Heart right ventricle (tissue), 16 donors: ENCODE data around the gene ASCL5. TPM values are rescaled to one million over a fixed set of nuclear protein-coding genes. Genes with fewer than 3 reads are reported as not detected.

Source experiments
- ATAC-seq, 8 donors: fragments of 200-7000 bp; cut with Tn5 transposase; one replicate each; pipeline ENCODE4 v1.9.1; 2020; ENCODE audit warnings: mild to moderate bottlenecking in 8 of 8, moderate library complexity in 8 of 8, moderate number of reproducible peaks in 1 of 8
- DNase-seq, 2 donors: peaks; one replicate each; pipeline ENCODE4 v3.0.0-alpha.2; 2020
- H3K27ac ChIP-seq, 10 donors: fragments of 200-600 bp; sonication (generic) in 2 of 10; one replicate each; pipeline versions ENCODE4 v1.5.0 to v1.8.0; 2020 to 2022; ENCODE audit warnings: mild to moderate bottlenecking in 3 of 10
- H3K27me3 ChIP-seq, 7 donors: fragments of 200-600 bp; one replicate each; pipeline ENCODE4 v1.8.0; 2021 to 2022; ENCODE audit warnings: mild to moderate bottlenecking in 2 of 7
- H3K36me3 ChIP-seq, 9 donors: fragments of 200-600 bp; sonication (generic) in 1 of 9; one replicate each; pipeline versions ENCODE4 v1.5.0 to v1.8.0; 2020 to 2022; ENCODE audit warnings: mild to moderate bottlenecking in 2 of 9
- H3K4me1 ChIP-seq, 9 donors: fragments of 200-600 bp; sonication (generic) in 1 of 9; one replicate each; pipeline versions ENCODE4 v1.5.0 to v1.8.0; 2020 to 2022; ENCODE audit warnings: mild to moderate bottlenecking in 4 of 9
- H3K4me3 ChIP-seq, 10 donors: fragments of 200-600 bp; sonication (generic) in 2 of 10; one replicate each; pipeline versions ENCODE4 v1.5.0 to v1.8.0; 2020 to 2022; ENCODE audit warnings: mild to moderate bottlenecking in 7 of 10, moderate library complexity in 2 of 10
- H3K9me3 ChIP-seq, 11 donors: fragments of 200-600 bp in 10 of 11; sonication (generic) in 2 of 11; one replicate each; pipeline versions ENCODE4 v1.5.0 to v1.8.0; 2013 to 2022; ENCODE audit warnings: mild to moderate bottlenecking in 2 of 11, control low read depth in 1 of 11, moderate library complexity in 1 of 11
- WGBS, 2 donors: extraction: QIAGEN DNeasy Blood & Tissue Kit; methylation state at CpG; one replicate each; pipeline ENCODE4 v1.1.7; 2013; ENCODE audit warnings: inconsistent platforms in 1 of 2; 5-methylcytosine and 5-hydroxymethylcytosine counted together
- intact Hi-C, 10 donors: fragments of 100-400 bp; cut with DNase I; formaldehyde crosslinking; loops; one replicate each; pipeline versions ENCODE4 v1.11.1 to v1.14.2; 2022
- polyA plus RNA-seq, 2 donors: library from polyadenylated mRNA; stranded (reverse); fragments of 200-250 nt; gene quantifications; one replicate each; pipeline ENCODE4 v1.2.3, GENCODE V29; 2013
- total RNA-seq, 10 donors: library from RNA; stranded (reverse); fragmentation: NEBNext Ultra II Directional in 3 of 10; extraction: Animal tissue kit (Norgen Biotek cat#: 25700) in 3 of 10; gene quantifications; one replicate each; pipeline versions ENCODE4 v1.2.1 to v1.2.4, GENCODE V29; 2021 to 2023
- TF ChIP-seq, protein P1 (sequence below), 9 donors: fragments of 200-600 bp; sonication (generic) in 2 of 9; IDR thresholded peaks; one replicate each; pipeline versions ENCODE4 v1.5.0 to v1.8.0; 2021 to 2022; ENCODE audit warnings: antibody characterized with exemption in 9 of 9, mild to moderate bottlenecking in 5 of 9, moderate library complexity in 1 of 9
- donor health status: Arrhythmogenic right ventricular cardiomyopathy.
- donor health status: ischemic (EF 13 %, LVEDD 7.1; RV severe dilation, severe dysfunction).
- donor health status: healthy with polysubstance abuse.
- donor health status: DM: no; HTN: yes; CAD: no.
- donor health status: DM: no; HTN: no; CAD: no.
- donor health status: ischemic (EF 25% LVEDD 6.9; RV normal size, moderate dysfunction).
- donor health status: ischemic (EF 25% LVEDD 5.7; RV mildly dilated, moderate dysfunction).
- donor health status: healthy.
- donor health status: DM: yes; HTN: yes; CAD: no.
- donor health status: Ischemic cardiomyopathy.
- donor health status: ischemic (EF 35%, LVEDD 5.7; RV mildly dilated, moderate dysfunction).
- donor health status: nonischemic (EF 11% LVEDD 7.7; RV severe dilation, severe dysfunction).
- donor health status: DM: yes; HTN: yes; CAD: no.
- donor health status: PGD.
- donor health status: ischemic (EF 29% LVEDD 5.4; RV normal size, mild dysfunction).
- donor health status: nonischemic (EF 23%, LVEDD 6.1; RV moderate dilation, normal function).

Gene ASCL5
- total and polyA plus RNA-seq, 12 donors: not detected

DNA sequence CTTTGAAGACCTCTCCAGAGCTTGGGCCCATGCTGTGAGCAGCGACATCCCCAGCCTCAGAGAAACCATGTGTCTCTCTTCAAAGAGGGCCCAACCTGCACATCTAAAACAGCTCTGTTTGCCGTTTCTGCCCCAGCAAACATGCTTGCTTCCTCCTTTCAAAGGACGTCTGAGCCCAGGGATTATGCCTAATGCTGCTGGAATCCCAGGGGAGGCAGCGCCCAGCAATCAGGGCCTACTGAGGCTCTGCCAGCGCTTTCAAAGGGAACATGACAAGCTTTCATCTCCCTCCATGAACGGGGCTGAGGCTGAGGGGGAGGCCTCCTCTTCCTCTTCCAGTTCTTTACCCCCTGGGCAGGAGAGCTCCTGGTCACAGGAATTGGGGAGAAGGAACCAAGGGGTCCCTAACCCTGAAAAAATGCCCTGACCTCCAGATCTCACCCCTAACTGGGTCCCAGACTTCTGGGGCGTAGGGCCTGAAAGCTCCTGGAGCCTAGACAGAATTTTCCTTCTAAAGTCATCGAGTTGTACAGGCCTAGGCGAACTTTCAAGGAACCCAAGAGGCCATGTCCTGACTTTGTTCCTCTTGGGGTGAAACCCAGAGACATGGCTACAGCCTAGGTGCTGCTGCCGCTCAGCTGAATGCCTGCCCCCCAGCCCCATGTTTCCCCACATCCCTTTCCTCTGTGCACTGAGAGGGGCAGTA is 13.4 kb upstream of the ASCL5 start:
- no peak overlapping the region for H3K4me3 ChIP-seq
- peaks cover 0 to 19% (median 5%) of the 10 kb centered on the region in 9 donors for H3K4me1 ChIP-seq
- no peaks in the 10 kb centered on the region for H3K27me3 ChIP-seq
- no peak for DNase-seq
- intact Hi-C loops: loop anchor here in 1 of 10 donors (10.0 kb wide), 1 partner anchor 84 kb away; no protein-coding TSS in a partner anchor
- WGBS, 2 donors: 90 to 92% methylated on average over 10 of the region's 10 CpGs
- H3K27ac ChIP-seq: no peak overlapping the region
- ATAC-seq: no peak
- TF ChIP-seq, protein P1, sequence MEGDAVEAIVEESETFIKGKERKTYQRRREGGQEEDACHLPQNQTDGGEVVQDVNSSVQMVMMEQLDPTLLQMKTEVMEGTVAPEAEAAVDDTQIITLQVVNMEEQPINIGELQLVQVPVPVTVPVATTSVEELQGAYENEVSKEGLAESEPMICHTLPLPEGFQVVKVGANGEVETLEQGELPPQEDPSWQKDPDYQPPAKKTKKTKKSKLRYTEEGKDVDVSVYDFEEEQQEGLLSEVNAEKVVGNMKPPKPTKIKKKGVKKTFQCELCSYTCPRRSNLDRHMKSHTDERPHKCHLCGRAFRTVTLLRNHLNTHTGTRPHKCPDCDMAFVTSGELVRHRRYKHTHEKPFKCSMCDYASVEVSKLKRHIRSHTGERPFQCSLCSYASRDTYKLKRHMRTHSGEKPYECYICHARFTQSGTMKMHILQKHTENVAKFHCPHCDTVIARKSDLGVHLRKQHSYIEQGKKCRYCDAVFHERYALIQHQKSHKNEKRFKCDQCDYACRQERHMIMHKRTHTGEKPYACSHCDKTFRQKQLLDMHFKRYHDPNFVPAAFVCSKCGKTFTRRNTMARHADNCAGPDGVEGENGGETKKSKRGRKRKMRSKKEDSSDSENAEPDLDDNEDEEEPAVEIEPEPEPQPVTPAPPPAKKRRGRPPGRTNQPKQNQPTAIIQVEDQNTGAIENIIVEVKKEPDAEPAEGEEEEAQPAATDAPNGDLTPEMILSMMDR (IDR thresholded peaks at IDR 0.05): no peak
- H3K36me3 ChIP-seq: peaks cover 0 to 90% (median 23%) of the 10 kb centered on the region in 9 donors
- H3K9me3 ChIP-seq: no peaks in the 10 kb centered on the region

DNA sequence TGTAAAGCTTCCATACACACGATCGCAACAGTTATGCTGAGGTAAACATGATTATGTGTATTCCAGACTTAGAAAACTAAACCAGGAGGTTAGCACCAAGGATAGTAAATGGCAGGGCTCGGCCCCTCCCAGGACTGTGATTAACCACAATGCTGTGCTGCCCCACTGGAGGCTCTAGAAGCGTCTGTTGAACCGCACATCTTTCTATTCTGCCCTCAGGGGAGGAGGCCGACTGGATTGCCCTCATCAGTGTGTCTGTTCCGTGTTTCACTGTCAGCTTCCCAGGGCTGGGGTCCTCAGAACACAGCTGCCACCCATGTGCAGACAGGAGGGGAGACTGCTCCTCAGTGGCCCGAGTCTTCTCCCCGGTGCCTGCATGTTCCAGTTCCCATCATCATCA is 12.8 kb upstream of the ASCL5 start:
- Histone ChIP-seq H3K9me3 (no peaks in the 10 kb centered on the region), H3K4me3 (no peak overlapping the region), H3K4me1 (peaks cover 0 to 19% (median 5%) of the 10 kb centered on the region in 9 donors), H3K27me3 (no peaks in the 10 kb centered on the region), H3K36me3 (peaks cover 0 to 90% (median 24%) of the 10 kb centered on the region in 9 donors), H3K27ac (no peak overlapping the region)
- WGBS, 2 donors: 95 to 96% methylated on average over 9 of the region's 9 CpGs
- DNase-seq (no peak), ATAC-seq (no peak)
- TF ChIP-seq, protein P1 (IDR thresholded peaks at IDR 0.05): no peak
- intact Hi-C loops: loop anchor here in 1 of 10 donors (10.0 kb wide), 1 partner anchor 85 kb away; no protein-coding TSS in a partner anchor

DNA sequence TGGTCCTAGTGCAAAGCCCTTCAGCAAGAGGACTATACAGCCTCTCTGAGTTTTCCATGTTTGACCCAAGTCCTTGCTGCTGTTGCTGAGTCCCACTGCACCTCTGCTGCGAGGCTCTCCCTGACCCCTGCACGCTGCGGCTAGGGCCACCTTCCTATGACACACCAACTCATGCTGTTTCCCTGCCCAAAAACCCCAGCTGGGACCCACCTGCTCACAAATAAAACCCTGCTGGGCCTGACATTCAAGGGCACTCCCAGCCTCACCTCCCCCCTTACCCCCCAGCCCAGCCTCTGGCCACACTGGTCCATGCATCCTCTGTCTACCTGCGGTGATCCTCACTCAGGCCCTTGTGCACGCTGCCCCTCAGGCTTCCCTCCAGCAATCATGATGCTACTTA is 12.3 kb upstream of the ASCL5 start:
- DNase-seq (no peak), ATAC-seq (no peak)
- Histone ChIP-seq H3K36me3 (peaks cover 0 to 90% (median 23%) of the 10 kb centered on the region in 9 donors), H3K9me3 (no peaks in the 10 kb centered on the region), H3K27ac (no peak overlapping the region), H3K4me3 (no peak overlapping the region), H3K4me1 (peaks cover 0 to 19% (median 5%) of the 10 kb centered on the region in 9 donors), H3K27me3 (no peaks in the 10 kb centered on the region)
- WGBS, 2 donors: 97 to 99% methylated on average over 5 of the region's 5 CpGs
- intact Hi-C loops: no loop called here
- TF ChIP-seq, protein P1 (IDR thresholded peaks at IDR 0.05): no peak

DNA sequence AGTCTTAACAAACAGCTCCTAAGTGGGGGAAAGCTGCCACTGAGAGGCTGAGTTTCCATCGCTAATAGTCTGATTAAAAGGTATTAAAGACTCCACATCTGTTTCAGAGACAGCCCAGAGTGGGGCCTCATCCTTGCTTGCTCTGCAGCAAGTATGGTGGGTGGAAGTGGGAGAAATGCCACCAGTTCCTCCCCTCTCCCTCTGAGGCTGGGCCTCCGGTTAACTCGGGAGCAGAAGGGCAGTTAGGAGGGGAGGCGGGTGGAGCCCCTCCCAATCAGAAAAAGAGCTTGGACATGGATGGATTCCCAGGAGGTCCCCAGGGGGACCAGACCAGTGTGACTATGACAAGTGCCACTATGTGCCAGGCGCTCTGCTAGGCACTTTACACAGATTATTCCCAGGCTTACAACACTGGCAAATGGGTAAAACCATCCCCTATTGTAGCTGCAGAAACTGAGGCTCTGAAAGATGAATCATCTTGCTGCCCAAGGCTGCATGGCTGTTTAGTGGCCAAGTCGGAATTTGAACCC is 11.4 kb upstream of the ASCL5 start:
- Histone ChIP-seq H3K27ac (no peak overlapping the region), H3K27me3 (no peaks in the 10 kb centered on the region), H3K9me3 (no peaks in the 10 kb centered on the region), H3K4me3 (no peak overlapping the region), H3K4me1 (peaks cover 0 to 19% (median 5%) of the 10 kb centered on the region in 9 donors), H3K36me3 (peaks cover 0 to 84% (median 16%) of the 10 kb centered on the region in 9 donors)
- peak in 1 of 8 donors; percentile 3 for ATAC-seq
- intact Hi-C loops: no loop called here
- WGBS, 2 donors: 86% methylated on average over 6 of the region's 6 CpGs
- TF ChIP-seq, protein P1 (IDR thresholded peaks at IDR 0.05): no peak
- no peak for DNase-seq
